K562 (cell line): ENCODE data around the gene TOMM40L.

Experiments used
- BRD9 ChIP-seq: fragments of 450-650 bp; IDR thresholded peaks from 2 replicates; pipeline ENCODE4 v1.6.1; 2018; ENCODE audit warnings: low read depth; ENCODE audit not compliant: partially characterized antibody
- CAMTA2 ChIP-seq: fragments of 250-450 bp; sonication (Bioruptor Pico); conservative IDR thresholded peaks from 2 replicates; pipeline ENCODE4 v1.5.1; 2022
- CEBPB ChIP-seq: fragments of 450-650 bp; IDR thresholded peaks from 2 replicates; pipeline ENCODE4 v1.6.1; 2016; ENCODE audit warnings: missing genetic modification characterization, missing compliant biosample characterization
- DMBX1 ChIP-seq: fragments of 250-450 bp; sonication (Bioruptor Pico); IDR thresholded peaks from 2 replicates; pipeline ENCODE4 v1.8.0; 2022; ENCODE audit warnings: inconsistent platforms, mild to moderate bottlenecking, moderate library complexity, borderline replicate concordance
- EP400 ChIP-seq: fragments of 450-650 bp; IDR thresholded peaks from 2 replicates; pipeline ENCODE4 v1.6.1; 2017; ENCODE audit warnings: antibody characterized with exemption, mild to moderate bottlenecking, moderate library complexity
- IFI16 ChIP-seq: fragments of 250-450 bp; sonication (Bioruptor Pico); IDR thresholded peaks from 2 replicates; pipeline ENCODE4 v2.1.2; 2022; ENCODE audit warnings: mild to moderate bottlenecking, inconsistent platforms
- MEF2A ChIP-seq: IDR thresholded peaks from 2 replicates; pipeline ENCODE4 v1.6.1; 2011; ENCODE audit warnings: low read depth, mild to moderate bottlenecking, low read length, moderate library complexity; ENCODE audit not compliant: control insufficient read depth
- NFE2L1 ChIP-seq: fragments of 450-650 bp; IDR thresholded peaks from 2 replicates; pipeline ENCODE4 v1.6.1; 2016; ENCODE audit warnings: missing genetic modification characterization, low read depth, mild to moderate bottlenecking, missing compliant biosample characterization, moderate library complexity, borderline replicate concordance
- POLR2H ChIP-seq: IDR thresholded peaks from 2 replicates; pipeline ENCODE4 v1.6.1; 2016; ENCODE audit warnings: missing genetic modification characterization, low read depth, mild to moderate bottlenecking, control low read depth, missing compliant biosample characterization, moderate library complexity
- SMARCC2 ChIP-seq: fragments of 450-650 bp; IDR thresholded peaks from 2 replicates; pipeline ENCODE4 v1.6.1; 2017; ENCODE audit warnings: antibody characterized with exemption, moderate library complexity, mild to moderate bottlenecking, low read depth
- SMC3 ChIP-seq: conservative IDR thresholded peaks from 2 replicates; pipeline ENCODE4 v1.6.1; 2011; ENCODE audit warnings: low read depth, low read length, improper control_type of control experiment; ENCODE audit not compliant: insufficient read depth
- TARDBP ChIP-seq: fragments of 450-650 bp; IDR thresholded peaks from 2 replicates; pipeline ENCODE4 v1.6.1; 2016
- ZBTB33 ChIP-seq: sonication (generic); formaldehyde crosslinking; IDR thresholded peaks from 2 replicates; pipeline ENCODE4 v1.8.1; 2023; ENCODE audit warnings: mild to moderate bottlenecking, missing genetic modification reagents
- TF ChIP-seq, protein P1 (sequence below), 3 experiments: IDR thresholded peaks in 2 of 3; conservative IDR thresholded peaks in 1 of 3; 2 replicates each; pipeline ENCODE4 v1.5.1; 2011 to 2012; ENCODE audit warnings: low read length in 3 of 3, mild to moderate bottlenecking in 3 of 3, control low read depth in 2 of 3, improper control_type of control experiment in 1 of 3, inconsistent platforms in 1 of 3, low read depth in 1 of 3, mixed read lengths in 1 of 3, moderate library complexity in 1 of 3; ENCODE audit not compliant: insufficient read depth in 2 of 3

DNA sequence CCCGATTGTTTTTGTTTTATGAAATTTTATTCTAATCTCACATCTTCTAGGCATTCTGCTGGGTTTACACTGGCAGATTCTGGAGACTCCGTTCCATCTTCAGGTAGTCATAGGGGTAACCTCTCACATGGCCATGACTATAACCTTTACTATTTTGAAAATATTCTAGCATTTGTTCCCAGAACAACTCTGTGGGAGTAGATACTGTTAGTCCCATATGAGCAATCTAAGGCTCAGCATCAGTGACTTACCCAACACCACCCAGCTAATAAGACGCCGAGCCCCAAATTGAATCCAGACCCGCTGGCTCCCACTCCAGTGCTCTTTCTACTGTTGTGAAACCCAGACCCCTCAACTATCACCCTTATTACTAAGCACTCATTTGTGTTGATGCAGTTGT is 36.8 kb upstream of the TOMM40L start:
- TF ChIP-seq NFE2L1 (tag) (no peak), DMBX1 (CRISPR knock-in tag) (no peak), EP400 (no peak), IFI16 (CRISPR knock-in tag) (no peak), CEBPB (tag) (no peak), MEF2A (no peak), TARDBP (no peak), POLR2H (tag) (no peak), CAMTA2 (CRISPR knock-in tag) (no peak), SMC3 (no peak), BRD9 (no peak), SMARCC2 (no peak), ZBTB33 (CRISPR knock-in tag) (no peak)
- TF ChIP-seq, protein P1, sequence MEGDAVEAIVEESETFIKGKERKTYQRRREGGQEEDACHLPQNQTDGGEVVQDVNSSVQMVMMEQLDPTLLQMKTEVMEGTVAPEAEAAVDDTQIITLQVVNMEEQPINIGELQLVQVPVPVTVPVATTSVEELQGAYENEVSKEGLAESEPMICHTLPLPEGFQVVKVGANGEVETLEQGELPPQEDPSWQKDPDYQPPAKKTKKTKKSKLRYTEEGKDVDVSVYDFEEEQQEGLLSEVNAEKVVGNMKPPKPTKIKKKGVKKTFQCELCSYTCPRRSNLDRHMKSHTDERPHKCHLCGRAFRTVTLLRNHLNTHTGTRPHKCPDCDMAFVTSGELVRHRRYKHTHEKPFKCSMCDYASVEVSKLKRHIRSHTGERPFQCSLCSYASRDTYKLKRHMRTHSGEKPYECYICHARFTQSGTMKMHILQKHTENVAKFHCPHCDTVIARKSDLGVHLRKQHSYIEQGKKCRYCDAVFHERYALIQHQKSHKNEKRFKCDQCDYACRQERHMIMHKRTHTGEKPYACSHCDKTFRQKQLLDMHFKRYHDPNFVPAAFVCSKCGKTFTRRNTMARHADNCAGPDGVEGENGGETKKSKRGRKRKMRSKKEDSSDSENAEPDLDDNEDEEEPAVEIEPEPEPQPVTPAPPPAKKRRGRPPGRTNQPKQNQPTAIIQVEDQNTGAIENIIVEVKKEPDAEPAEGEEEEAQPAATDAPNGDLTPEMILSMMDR (IDR thresholded peaks at IDR 0.05 in 2 of 3, conservative IDR thresholded peaks at IDR 0.05 in 1 of 3; ENCODE audit: insufficient read depth in 2 of 3, low read depth in 1 of 3, low read length in 3 of 3): no peak
